Activated CD4-positive, CD25-positive, alpha-beta regulatory T cell treated with anti-CD3 and anti-CD28 coated beads, Interleukin-2, amount 50 U/mL, for 16 hours (primary cell): ENCODE data around the gene ENPP7.

ENCODE experiments used
- DNase-seq: peaks from one replicate; pipeline ENCODE4 v3.0.0-alpha.2; 2020; ENCODE audit warnings: low read depth, low spot score

The ENPP7 gene

GRCh38 chr17:79702550-79703236 lies 28.1 kb upstream of the ENPP7 start:
- no peak for DNase-seq

- no peak for DNase-seq
Observed at GRCh38 chr17:79704691-79705090, 26.1 kb upstream of the ENPP7 start.

GRCh38 chr17:79705674-79706073 lies 25.1 kb upstream of the ENPP7 start:
- no peak for DNase-seq

GRCh38 chr17:79706931-79707850 lies 23.6 kb upstream of the ENPP7 start:
- DNase-seq = no peak

- DNase-seq = peak; percentile 37
Observed at GRCh38 chr17:79707931-79708891, 22.5 kb upstream of the ENPP7 start.

- no peak for DNase-seq
Observed at GRCh38 chr17:79711715-79712305, 18.9 kb upstream of the ENPP7 start.

GRCh38 chr17:79713391-79713790 lies 17.4 kb upstream of the ENPP7 start:
- DNase-seq = no peak

- DNase-seq = no peak
Observed at GRCh38 chr17:79714176-79715097, 16.3 kb upstream of the ENPP7 start.

GRCh38 chr17:79715098-79715942 lies 15.4 kb upstream of the ENPP7 start:
- DNase-seq = no peak

GRCh38 chr17:79715943-79716797 lies 14.6 kb upstream of the ENPP7 start:
- no peak for DNase-seq

- no peak for DNase-seq
Observed at GRCh38 chr17:79720705-79721292, 9.9 kb upstream of the ENPP7 start.

GRCh38 chr17:79721993-79722671 lies 8.6 kb upstream of the ENPP7 start:
- DNase-seq = no peak

GRCh38 chr17:79722787-79723186 lies 8.0 kb upstream of the ENPP7 start:
- no peak for DNase-seq

GRCh38 chr17:79728169-79728907 lies 2.4 kb upstream of the ENPP7 start:
- peak; percentile 69 for DNase-seq

- no peak for DNase-seq
Observed at GRCh38 chr17:79728908-79729471, 1.8 kb upstream of the ENPP7 start.

GRCh38 chr17:79729761-79730160 lies 982 bp upstream of the ENPP7 start:
- no peak for DNase-seq

- no peak for DNase-seq
Observed at GRCh38 chr17:79730437-79730768, 340 bp upstream of the ENPP7 start.
